Measurements from ENCODE around the gene EVA1B. TPM values are rescaled to one million over a fixed set of nuclear protein-coding genes. Genes with fewer than 3 reads are reported as not detected.
A peak's percentile ranks its signal among the peaks of the same experiment; 100 is the strongest.

EVA1B gene
- polyA plus RNA-seq, 1 experiment: 133 TPM

- DNase-seq (ENCODE audit: low read depth): no peak
- no peak for TF ChIP-seq CTCF (IDR thresholded peaks at IDR 0.05; ENCODE audit: insufficient read depth, low read depth, low read length)
- CTCF ChIA-PET: interaction anchor here (0.6 to 5.8 kb wide), 11 partner anchors 11 to 67 kb away, joined by 3 to 88 read pairs (median 7); no protein-coding TSS in a partner anchor
- Histone ChIP-seq H3K4me3 (ENCODE audit: low read depth, low read length) (no peak overlapping the region), H3K27me3 (ENCODE audit: control insufficient read depth, insufficient read depth, low read length) (no peaks in the 10 kb centered on the region), H3K36me3 (ENCODE audit: control insufficient read depth, insufficient read depth, low read length) (peaks cover 8% of the 10 kb centered on the region)
- POLR2A ChIA-PET: interaction anchor here (1.3 kb wide), 1 partner anchor 19 kb away, joined by 4 read pairs; no protein-coding TSS in a partner anchor
Measured at GRCh38 chr1:36367066-36367465, 43.6 kb upstream of the EVA1B start.

GRCh38 chr1:36366091-36366661 is 42.7 kb upstream of the EVA1B start:
- peaks cover 9% of the 10 kb centered on the region for H3K36me3 ChIP-seq (ENCODE audit: control insufficient read depth, insufficient read depth, low read length)
- no peaks in the 10 kb centered on the region for H3K27me3 ChIP-seq (ENCODE audit: control insufficient read depth, insufficient read depth, low read length)
- no peak for DNase-seq (ENCODE audit: low read depth)
- no peak overlapping the region for H3K4me3 ChIP-seq (ENCODE audit: low read depth, low read length)
- ChIA-PET CTCF (interaction anchor here (0.6 to 5.8 kb wide), 8 partner anchors 10 to 217 kb away, joined by 3 to 88 read pairs (median 6); partner anchors contain the start of gene TRAPPC3), POLR2A (interaction anchor here (0.7 to 1.3 kb wide), 2 partner anchors 20 to 59 kb away, joined by 3 to 4 read pairs; no protein-coding TSS in a partner anchor)
- peak; percentile 20; the same call in 1 of the 2 replicates for TF ChIP-seq CTCF (IDR thresholded peaks at IDR 0.05; ENCODE audit: insufficient read depth, low read depth, low read length)

DNA sequence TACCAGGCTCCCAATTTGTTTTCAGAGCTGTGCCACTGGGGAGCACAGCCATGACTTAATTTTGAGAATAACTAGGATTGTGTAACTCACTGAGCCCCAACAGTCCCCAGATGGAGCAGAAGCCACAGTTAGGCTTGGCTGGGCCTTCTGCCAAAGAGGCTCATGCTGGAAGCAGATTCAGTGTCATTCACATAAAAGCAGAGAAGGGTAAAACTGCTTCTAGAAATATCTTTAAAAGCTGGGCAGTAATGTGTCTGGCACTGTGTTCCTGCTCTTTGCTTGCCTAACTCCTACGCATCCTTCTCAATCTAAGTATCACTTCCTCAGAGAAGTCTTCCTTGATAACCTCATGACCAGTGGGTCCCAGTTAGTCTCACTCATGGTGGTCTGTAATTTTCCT is 41.9 kb upstream of the EVA1B start:
- Histone ChIP-seq H3K27me3 (ENCODE audit: control insufficient read depth, insufficient read depth, low read length) (no peaks in the 10 kb centered on the region), H3K4me3 (ENCODE audit: low read depth, low read length) (no peak overlapping the region), H3K36me3 (ENCODE audit: control insufficient read depth, insufficient read depth, low read length) (peaks cover 14% of the 10 kb centered on the region)
- ChIA-PET CTCF (interaction anchor here (1.0 to 5.8 kb wide), 3 partner anchors 14 to 216 kb away, joined by 4 to 88 read pairs (median 50); partner anchors contain the start of gene TRAPPC3), POLR2A (no interaction called here)
- DNase-seq (ENCODE audit: low read depth): no peak
- TF ChIP-seq CTCF (IDR thresholded peaks at IDR 0.05; ENCODE audit: insufficient read depth, low read depth, low read length): no peak

- CTCF ChIA-PET: interaction anchor here (0.9 to 3.6 kb wide), 5 partner anchors 8 to 17 kb away, joined by 3 to 13 read pairs (median 5); no protein-coding TSS in a partner anchor
- H3K27me3 ChIP-seq (ENCODE audit: control insufficient read depth, insufficient read depth, low read length): no peaks in the 10 kb centered on the region
- no peak for TF ChIP-seq CTCF (IDR thresholded peaks at IDR 0.05; ENCODE audit: insufficient read depth, low read depth, low read length)
- peaks cover 34% of the 10 kb centered on the region for H3K36me3 ChIP-seq (ENCODE audit: control insufficient read depth, insufficient read depth, low read length)
- POLR2A ChIA-PET: no interaction called here
- DNase-seq (ENCODE audit: low read depth): no peak
- no peak overlapping the region for H3K4me3 ChIP-seq (ENCODE audit: low read depth, low read length)
Measured at GRCh38 chr1:36359911-36360550, 36.6 kb upstream of the EVA1B start.

DNA sequence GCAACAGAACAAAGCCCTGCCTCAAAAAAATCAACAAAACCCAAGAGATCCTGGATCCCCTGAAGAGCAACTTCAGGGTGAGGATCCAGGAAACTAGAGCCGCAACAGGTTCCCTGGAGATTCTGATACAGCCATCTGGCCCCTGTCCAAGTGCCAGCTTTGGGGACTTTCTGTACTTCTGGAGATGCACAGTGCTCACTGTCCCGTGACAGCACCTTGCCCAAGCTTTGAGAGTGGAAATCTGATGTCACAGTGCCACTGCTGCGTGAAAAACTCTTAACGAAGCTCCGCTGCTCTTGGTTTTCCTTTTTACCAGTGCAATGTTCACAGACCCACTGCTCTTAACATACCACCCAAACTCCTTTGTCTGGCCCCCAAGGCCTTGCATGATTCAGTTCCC is 35.9 kb upstream of the EVA1B start:
- POLR2A ChIA-PET: interaction anchor here (0.5 kb wide), 1 partner anchor 8 kb away, joined by 3 read pairs; no protein-coding TSS in a partner anchor
- Histone ChIP-seq H3K27me3 (ENCODE audit: control insufficient read depth, insufficient read depth, low read length) (no peaks in the 10 kb centered on the region), H3K36me3 (ENCODE audit: control insufficient read depth, insufficient read depth, low read length) (peaks cover 41% of the 10 kb centered on the region), H3K4me3 (ENCODE audit: low read depth, low read length) (no peak overlapping the region)
- TF ChIP-seq CTCF (IDR thresholded peaks at IDR 0.05; ENCODE audit: insufficient read depth, low read depth, low read length): no peak
- DNase-seq (ENCODE audit: low read depth): no peak
- CTCF ChIA-PET: interaction anchor here (1.0 to 3.6 kb wide), 3 partner anchors 9 to 36 kb away, joined by 3 to 13 read pairs (median 5); no protein-coding TSS in a partner anchor

All from BJ (cell line).